Stomach (tissue), 9 donors: ENCODE measurements around the gene PTPRCAP. TPM values are rescaled to one million over a fixed set of nuclear protein-coding genes. Genes with fewer than 3 reads are reported as not detected.
A peak's percentile ranks its signal among the peaks of the same experiment; 100 is the strongest.

Experiments used
- DNase-seq, 2 donors: peaks; one replicate each; pipeline versions ENCODE4 v3.0.0 to v3.0.0-alpha.2; 2013 to 2019
- H3K27ac ChIP-seq, 5 donors: fragments of 200-600 bp in 4 of 5; sonication (generic) in 4 of 5; one replicate each; pipeline ENCODE4 v1.5.1; 2013 to 2019; ENCODE audit warnings: mild to moderate bottlenecking in 1 of 5, moderate library complexity in 1 of 5
- H3K27me3 ChIP-seq, 3 donors: fragments of 200-600 bp; sonication (generic); one replicate each; pipeline ENCODE4 v1.5.1; 2017 to 2019; ENCODE audit warnings: mixed run types in 1 of 3
- H3K36me3 ChIP-seq, 4 donors: fragments of 200-600 bp; sonication (generic); 1 replicate in 3 of 4; 2 replicates in 1 of 4; pipeline ENCODE4 v1.5.1; 2016 to 2019
- H3K4me1 ChIP-seq, 4 donors: fragments of 200-600 bp; sonication (generic); one replicate each; pipeline ENCODE4 v1.5.1; 2016 to 2019
- H3K4me3 ChIP-seq, 4 donors: fragments of 200-600 bp; sonication (generic) in 3 of 4; one replicate each; pipeline ENCODE4 v1.5.1; 2016 to 2019; ENCODE audit warnings: mild to moderate bottlenecking in 1 of 4
- H3K9me3 ChIP-seq, 4 donors: fragments of 200-600 bp; sonication (generic); one replicate each; pipeline ENCODE4 v1.5.1; 2016 to 2019
- CTCF ChIP-seq, 7 experiments: fragments of 450-650 bp in 4 of 7; fragments of 200-600 bp in 3 of 7; sonication (generic) in 3 of 7; IDR thresholded peaks; one replicate each; pipeline ENCODE4 v1.5.1; 2016 to 2019; ENCODE audit warnings: antibody characterized with exemption in 7 of 7, control low read depth in 2 of 7, mild to moderate bottlenecking in 1 of 7
- EP300 ChIP-seq: sonication (generic); formaldehyde crosslinking; IDR thresholded peaks from one replicate; pipeline ENCODE4 v1.6.1; 2017; ENCODE audit warnings: antibody characterized with exemption
- POLR2A ChIP-seq, 4 donors: fragments of 450-650 bp; IDR thresholded peaks; one replicate each; pipeline ENCODE4 v1.6.1; 2016; ENCODE audit warnings: antibody characterized with exemption in 4 of 4, control low read depth in 2 of 4, mild to moderate bottlenecking in 1 of 4, moderate library complexity in 1 of 4
- POLR2AphosphoS5 ChIP-seq, 3 donors: sonication (generic); formaldehyde crosslinking; IDR thresholded peaks; one replicate each; pipeline ENCODE4 v1.6.1; 2016; ENCODE audit warnings: antibody characterized with exemption in 3 of 3
- WGBS, 5 donors: extraction: QIAGEN DNeasy Blood & Tissue Kit in 3 of 5; methylation state at CpG; one replicate each; pipeline versions ENCODE4 v1.1.5 to v1.1.7; 2013 to 2018; 5-methylcytosine and 5-hydroxymethylcytosine counted together
- intact Hi-C: fragments of 100-400 bp; cut with DNase I; formaldehyde crosslinking; loops from one replicate; pipeline ENCODE4 v1.15.1; 2023; ENCODE audit warnings: low total_unique reads
- polyA plus RNA-seq, 3 donors: library from polyadenylated mRNA; stranded (reverse); fragments of 200-250 nt; gene quantifications; one replicate each; pipeline ENCODE4 v1.2.3, GENCODE V29; 2013
- total RNA-seq, 5 donors: library from RNA; depleted of rRNA; stranded (reverse); fragments of >200 nt; gene quantifications; one replicate each; pipeline versions ENCODE4 v1.1.0 to v1.2.3, GENCODE V29; 2014 to 2016
- donor health status: healthy with polysubstance abuse.
- donor health status: Bipolar disorder and iron deficiency.
- donor health status: healthy.

The PTPRCAP gene
- total and polyA plus RNA-seq, 8 donors: 1.7 to 25.3 (median 9.9) TPM; not detected in 2

- Histone ChIP-seq H3K4me1 (peaks cover 14 to 47% (median 35%) of the 10 kb centered on the region in 4 donors), H3K4me3 (peak within 1 kb of the TSS; percentile 67 to 96 (median 92)), H3K27ac (peak within 1 kb of the TSS; percentile 83 to 90 (median 84)), H3K36me3 (peaks cover 0 to 33% (median 28%) of the 10 kb centered on the region in 4 donors), H3K27me3 (no peaks in the 10 kb centered on the region), H3K9me3 (no peaks in the 10 kb centered on the region)
- peak; percentile 97 to 98 for DNase-seq
- WGBS, 5 donors: 0 to 1% (median 0%) methylated on average over 13 to 75 of the region's 75 CpGs
- TF ChIP-seq POLR2A (IDR thresholded peaks at IDR 0.05) (no peak), POLR2AphosphoS5 (IDR thresholded peaks at IDR 0.05) (peak; percentile 80 to 95 (median 85)), CTCF (IDR thresholded peaks at IDR 0.05) (peak in 1 of 7 experiments; percentile 8)
- intact Hi-C loops: loop anchor here (10.0 kb wide), 1 partner anchor 103 kb away; no protein-coding TSS in a partner anchor
Observed at GRCh38 chr11:67391304-67392182, 45.9 kb downstream of the PTPRCAP start, which contains the start of gene RAD9A. Gene RAD9A, plus strand, starts transcription at chr11:67391986. Its CDS starts 59 bp downstream, at chr11:67392045.

- H3K27ac ChIP-seq: peak overlapping the region; percentile 71 to 90 (median 84)
- H3K4me3 ChIP-seq: peak overlapping the region; percentile 67 to 96 (median 92)
- no peaks in the 10 kb centered on the region for H3K9me3 ChIP-seq
- peaks cover 0 to 27% (median 22%) of the 10 kb centered on the region in 4 donors for H3K36me3 ChIP-seq
- peaks cover 14 to 44% (median 33%) of the 10 kb centered on the region in 4 donors for H3K4me1 ChIP-seq
- no peak for DNase-seq
- TF ChIP-seq CTCF (IDR thresholded peaks at IDR 0.05) (no peak), POLR2AphosphoS5 (IDR thresholded peaks at IDR 0.05) (no peak), POLR2A (IDR thresholded peaks at IDR 0.05) (no peak), EP300 (no peak)
- intact Hi-C loops: loop anchor here (10.0 kb wide), 1 partner anchor 104 kb away; no protein-coding TSS in a partner anchor
- H3K27me3 ChIP-seq: no peaks in the 10 kb centered on the region
- 7 to 10% (median 7%) methylated on average over 13 to 15 of the region's 15 CpGs for WGBS, 5 donors
Observed at GRCh38 chr11:67390947-67391303, 46.6 kb downstream of the PTPRCAP start.

GRCh38 chr11:67389477-67389876 is 48.0 kb downstream of the PTPRCAP start:
- WGBS, 5 donors: 54 to 66% (median 58%) methylated on average over 6 of the region's 6 CpGs
- no peak for TF ChIP-seq EP300
- peak in 5 of 7 experiments; percentile 19 to 52 (median 43) for TF ChIP-seq CTCF (IDR thresholded peaks at IDR 0.05)
- Histone ChIP-seq H3K9me3 (no peaks in the 10 kb centered on the region), H3K4me1 (peaks cover 14 to 52% (median 33%) of the 10 kb centered on the region in 4 donors), H3K27ac (no peak overlapping the region), H3K27me3 (no peaks in the 10 kb centered on the region), H3K4me3 (no peak overlapping the region), H3K36me3 (peaks cover 0 to 14% (median 11%) of the 10 kb centered on the region in 4 donors)
- intact Hi-C loops: loop anchor here (10.0 kb wide), 1 partner anchor 135 kb away; no protein-coding TSS in a partner anchor
- DNase-seq: peak; percentile 67 to 77

GRCh38 chr11:67387518-67387917 is 50.0 kb downstream of the PTPRCAP start:
- H3K27ac ChIP-seq: no peak overlapping the region
- 64 to 69% (median 65%) methylated on average over 6 of the region's 6 CpGs for WGBS, 5 donors
- H3K4me3 ChIP-seq: no peak overlapping the region
- no peaks in the 10 kb centered on the region for H3K9me3 ChIP-seq
- intact Hi-C loops: loop anchor here (10.0 kb wide), 1 partner anchor 133 kb away; no protein-coding TSS in a partner anchor
- H3K4me1 ChIP-seq: peaks cover 10 to 35% (median 24%) of the 10 kb centered on the region in 4 donors
- peaks cover 0 to 5% (median 0%) of the 10 kb centered on the region in 3 donors for H3K27me3 ChIP-seq
- no peak for DNase-seq
- no peaks in the 10 kb centered on the region for H3K36me3 ChIP-seq
- no peak for TF ChIP-seq POLR2AphosphoS5 (IDR thresholded peaks at IDR 0.05)
- no peak for TF ChIP-seq CTCF (IDR thresholded peaks at IDR 0.05)
- TF ChIP-seq POLR2A (IDR thresholded peaks at IDR 0.05): no peak
- TF ChIP-seq EP300: no peak
